ENCODE measurements around the gene U2AF1L4.
"Not testable (repeated sequence)": the region's sequence is repeated elsewhere in the genome, so short reads cannot be mapped to it uniquely, and the experiment has no call there.

U2AF1L4 gene

GRCh38 chr19:35780058-35780457 is 34.8 kb upstream of the U2AF1L4 start:
- no peak for DNase-seq

GRCh38 chr19:35779033-35779432 is 33.8 kb upstream of the U2AF1L4 start:
- no peak for DNase-seq

GRCh38 chr19:35777961-35778360 is 32.7 kb upstream of the U2AF1L4 start:
- DNase-seq, result no peak

- no peak for DNase-seq
Observed at GRCh38 chr19:35777086-35777841, 32.0 kb upstream of the U2AF1L4 start.

GRCh38 chr19:35776102-35776788 is 31.0 kb upstream of the U2AF1L4 start:
- DNase-seq, result no peak

GRCh38 chr19:35775298-35776101 is 30.3 kb upstream of the U2AF1L4 start, which contains the start of gene ARHGAP33:
Gene ARHGAP33, plus strand, starts transcription at chr19:35775564. Its CDS starts 95 bp downstream, at chr19:35775659.
- peak; percentile 99 for DNase-seq

- DNase-seq, result no peak
Observed at GRCh38 chr19:35775046-35775297, 29.8 kb upstream of the U2AF1L4 start.

- DNase-seq, result no peak
Observed at GRCh38 chr19:35774274-35775045, 29.2 kb upstream of the U2AF1L4 start.

GRCh38 chr19:35773020-35773806 is 28.0 kb upstream of the U2AF1L4 start:
- no peak for DNase-seq

- not testable (repeated sequence) for DNase-seq
Observed at GRCh38 chr19:35772362-35772761, 27.1 kb upstream of the U2AF1L4 start.

GRCh38 chr19:35768082-35768421 is 22.8 kb upstream of the U2AF1L4 start:
- no peak for DNase-seq

GRCh38 chr19:35767288-35768081 is 22.3 kb upstream of the U2AF1L4 start:
- no peak for DNase-seq

GRCh38 chr19:35766571-35767104 is 21.4 kb upstream of the U2AF1L4 start:
- no peak for DNase-seq

GRCh38 chr19:35764432-35765315 is 19.5 kb upstream of the U2AF1L4 start:
- no peak for DNase-seq

GRCh38 chr19:35760711-35761349 is 15.6 kb upstream of the U2AF1L4 start:
- DNase-seq, result no peak

GRCh38 chr19:35759697-35760096 is 14.5 kb upstream of the U2AF1L4 start:
- no peak for DNase-seq

- DNase-seq, result peak; percentile 98
Observed at GRCh38 chr19:35757749-35758608, 12.8 kb upstream of the U2AF1L4 start, which contains the start of gene PROSER3. Gene PROSER3, plus strand, starts transcription at chr19:35758176. Its CDS starts 40 bp downstream, at chr19:35758216.

GRCh38 chr19:35757231-35757748 is 12.1 kb upstream of the U2AF1L4 start:
- DNase-seq, result peak; percentile 18

Measured in COR-L47 (cell line).